ENCODE results near the gene GLRX5.

The GLRX5 gene

DNA sequence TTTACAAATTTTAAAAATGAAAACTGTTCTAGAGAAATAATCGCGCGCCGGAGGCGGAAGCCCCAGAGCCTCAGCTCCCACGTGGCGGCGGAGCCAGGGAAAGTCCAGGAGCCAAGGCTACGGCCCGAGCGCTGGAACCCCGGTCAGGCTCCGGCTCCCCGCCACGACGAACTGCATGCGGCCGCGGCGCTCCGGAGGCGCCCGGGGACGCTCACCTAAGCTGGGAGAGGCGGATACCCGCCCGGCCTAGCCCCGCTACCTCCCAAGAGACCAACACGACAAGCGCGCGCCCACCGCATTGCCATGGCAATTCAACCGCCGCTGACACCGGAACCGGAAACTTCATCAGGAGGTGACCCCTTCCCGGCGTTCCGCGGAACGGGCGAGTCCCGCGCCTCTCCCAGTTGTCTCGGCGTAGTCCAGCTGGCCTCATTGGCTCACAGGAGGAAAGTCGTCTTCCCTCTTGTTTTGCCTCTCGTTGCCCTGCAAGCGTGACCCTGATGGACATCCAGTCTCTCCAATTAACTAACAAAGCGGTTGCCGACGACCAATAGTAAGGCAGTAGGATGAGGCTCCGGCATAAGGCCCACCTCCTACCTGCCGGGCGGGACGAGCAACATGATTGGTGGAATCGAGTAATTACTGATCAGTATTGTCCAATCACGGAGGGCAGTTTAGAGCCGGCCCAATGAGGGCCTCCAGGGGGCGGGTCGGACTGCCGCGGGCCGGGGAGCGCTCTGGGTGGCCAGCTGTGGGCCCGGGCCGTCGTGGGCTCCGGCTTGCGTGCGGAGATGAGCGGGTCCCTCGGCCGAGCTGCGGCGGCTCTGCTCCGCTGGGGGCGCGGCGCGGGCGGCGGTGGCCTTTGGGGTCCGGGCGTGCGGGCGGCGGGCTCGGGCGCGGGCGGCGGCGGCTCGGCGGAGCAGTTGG lies at the start of gene GLRX5:
GLRX5 (plus strand) TSS at position 752 of the 927 bp plus-strand sequence; CDS start at position 792, 40 bp downstream.
- peak; percentile 90 to 96 for DNase-seq (ENCODE audit: low read depth in 2 of 2)

- no peak for DNase-seq (ENCODE audit: low read depth in 2 of 2)
Measured at GRCh38 chr14:95485222-95485819, 49.5 kb upstream of the GLRX5 start.

DNA sequence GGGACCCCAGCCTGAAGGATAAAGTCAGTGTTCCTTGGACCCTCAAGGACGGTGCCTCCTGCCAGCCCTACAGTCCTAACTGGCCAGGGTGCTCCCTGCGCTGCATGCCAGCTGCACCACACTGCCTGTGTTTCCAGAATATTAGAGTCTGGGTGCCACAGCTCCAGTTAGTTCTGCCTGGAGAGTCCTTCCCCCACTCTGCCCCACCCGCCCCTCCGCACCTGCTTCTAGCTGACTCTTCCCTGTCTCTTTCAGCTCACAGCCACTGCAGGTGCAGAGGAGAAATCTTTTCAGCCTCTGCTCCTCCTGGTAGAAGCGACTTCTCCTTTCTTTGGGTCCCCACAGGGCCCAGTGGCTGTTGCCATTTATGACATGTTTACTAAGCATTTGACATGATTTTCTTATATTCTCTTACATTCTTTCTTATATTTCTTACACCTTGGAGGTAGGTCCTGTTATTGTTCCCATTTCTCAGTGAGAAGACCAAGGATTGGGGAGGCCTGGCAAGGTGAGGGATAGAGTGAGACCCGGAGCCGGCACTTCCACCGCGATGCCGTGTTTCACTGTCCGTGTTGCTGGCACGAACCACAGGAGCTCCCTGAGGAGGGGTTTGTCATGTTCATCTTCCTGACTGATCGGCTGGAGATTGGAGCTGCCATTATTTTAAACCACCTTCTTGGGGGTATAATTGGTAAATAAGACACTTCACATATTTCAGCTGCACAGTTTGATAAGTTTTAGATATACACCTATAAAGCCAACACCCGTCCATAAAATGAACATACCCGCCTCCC lies 47.8 kb upstream of the GLRX5 start:
- no peak for DNase-seq (ENCODE audit: low read depth in 2 of 2)

GRCh38 chr14:95487669-95488084 lies 47.2 kb upstream of the GLRX5 start:
- no peak for DNase-seq (ENCODE audit: low read depth in 2 of 2)

DNA sequence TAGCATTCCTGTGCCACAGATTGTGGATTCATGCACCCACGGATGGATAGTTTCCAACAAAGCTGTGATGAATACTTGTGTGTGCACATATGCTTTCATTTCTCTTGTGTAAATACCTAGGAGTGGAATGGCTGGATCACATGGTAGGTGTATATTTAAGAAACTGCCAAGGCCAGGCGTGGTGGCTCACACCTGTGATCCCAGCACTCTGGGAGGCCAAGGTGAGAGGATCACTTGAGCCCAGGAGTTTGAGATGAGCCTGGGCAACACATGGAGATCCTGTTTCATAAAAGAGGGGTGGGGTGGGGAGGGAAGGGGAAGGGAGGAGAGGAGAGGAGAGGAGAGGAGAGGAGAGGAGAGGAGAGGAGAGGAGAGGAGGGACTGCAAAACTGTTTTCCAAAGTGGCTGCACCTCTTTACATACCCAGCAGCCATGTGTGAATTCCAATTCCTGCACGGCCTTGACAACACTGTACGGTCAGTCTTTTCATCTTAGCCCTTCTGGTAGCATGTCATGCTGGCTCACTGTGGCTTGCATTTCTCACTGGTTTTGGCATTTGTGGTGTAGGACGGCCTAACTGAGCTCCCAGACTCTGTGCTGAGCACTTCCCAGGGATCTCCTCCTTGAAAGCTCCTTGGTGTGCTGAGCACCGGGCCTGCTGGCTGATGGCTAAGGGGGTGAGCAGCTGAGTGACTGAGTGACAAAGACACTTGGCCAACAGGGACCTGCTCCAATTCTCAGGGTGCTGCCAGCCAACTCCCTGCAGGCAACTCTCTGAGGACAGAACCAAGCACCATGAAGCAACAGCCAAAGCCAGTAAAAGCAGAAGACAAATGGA lies 46.3 kb upstream of the GLRX5 start:
- DNase-seq (ENCODE audit: low read depth in 2 of 2) = no peak

GRCh38 chr14:95489214-95490137 lies 45.4 kb upstream of the GLRX5 start:
- DNase-seq (ENCODE audit: low read depth in 2 of 2) = no peak

- DNase-seq (ENCODE audit: low read depth in 2 of 2) = no peak
Measured at GRCh38 chr14:95490138-95490509, 44.7 kb upstream of the GLRX5 start.

GRCh38 chr14:95490727-95491451 lies 44.0 kb upstream of the GLRX5 start:
- no peak for DNase-seq (ENCODE audit: low read depth in 2 of 2)

GRCh38 chr14:95491936-95492608 lies 42.8 kb upstream of the GLRX5 start:
- no peak for DNase-seq (ENCODE audit: low read depth in 2 of 2)

DNA sequence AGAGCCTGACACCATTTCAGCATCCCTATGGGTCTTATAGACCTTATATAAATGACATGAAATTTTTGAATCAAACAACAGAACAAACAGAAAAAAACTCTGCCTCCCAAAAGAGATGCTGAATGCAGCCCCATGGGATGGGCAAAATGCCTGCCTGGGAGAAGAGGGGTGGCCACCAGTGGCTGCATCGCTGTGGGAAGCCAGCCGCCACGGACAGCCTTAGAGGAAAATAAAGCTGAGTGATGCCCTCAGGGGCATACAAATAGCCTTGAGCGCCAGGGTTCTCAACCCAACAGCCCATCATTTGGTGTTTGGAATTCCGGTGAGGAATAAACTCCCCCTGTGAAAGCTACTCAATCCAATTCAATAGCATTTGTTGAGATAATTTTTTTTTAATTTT lies 41.3 kb upstream of the GLRX5 start:
- DNase-seq (ENCODE audit: low read depth in 2 of 2) = no peak

GRCh38 chr14:95493976-95494375 lies 40.9 kb upstream of the GLRX5 start:
- no peak for DNase-seq (ENCODE audit: low read depth in 2 of 2)

GRCh38 chr14:95494456-95494855 lies 40.4 kb upstream of the GLRX5 start:
- no peak for DNase-seq (ENCODE audit: low read depth in 2 of 2)

DNA sequence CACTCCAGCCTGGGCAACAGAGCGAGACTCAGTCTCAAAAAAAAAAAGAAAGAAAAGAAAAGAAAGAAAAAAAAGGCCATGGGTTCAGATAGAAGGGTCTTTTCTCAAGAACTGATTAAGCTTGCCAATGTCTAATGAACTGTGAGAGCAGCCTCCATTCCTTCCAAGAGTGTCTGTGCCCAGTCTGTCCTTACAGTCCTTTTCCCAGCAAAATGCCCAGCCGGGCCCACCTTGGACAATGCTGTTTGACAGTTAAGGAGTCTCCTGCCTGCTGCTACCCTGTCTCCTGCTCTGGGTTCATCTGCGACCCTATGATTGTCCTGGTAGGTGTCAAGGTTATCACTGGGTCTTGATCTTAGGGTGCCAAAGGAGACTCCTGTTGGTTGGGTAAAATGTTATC lies 39.8 kb upstream of the GLRX5 start:
- no peak for DNase-seq (ENCODE audit: low read depth in 2 of 2)

DNA sequence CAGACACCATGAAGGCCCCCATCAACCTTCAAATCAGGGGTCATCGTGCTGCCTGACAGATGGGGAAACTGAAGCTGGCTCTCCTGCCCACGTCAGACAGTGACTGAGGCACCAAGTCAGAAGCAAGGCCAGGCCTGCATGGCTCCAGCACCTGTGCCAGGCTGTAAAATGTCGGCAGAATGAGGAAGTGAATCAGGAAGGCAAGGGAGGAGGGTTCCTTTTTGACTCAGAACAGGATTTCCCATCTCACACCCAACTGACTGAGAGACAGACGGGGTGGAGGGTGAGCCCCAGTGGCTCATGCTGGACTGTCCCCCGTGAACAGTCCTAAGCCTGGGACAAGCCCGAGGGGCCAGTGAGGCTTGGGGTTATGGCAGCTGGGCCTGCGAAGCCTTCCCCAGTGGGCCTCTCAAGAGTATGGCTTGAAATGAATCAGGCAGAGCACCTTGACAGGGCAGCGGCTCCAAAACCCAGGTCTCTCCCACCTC lies 39.3 kb upstream of the GLRX5 start:
- DNase-seq (ENCODE audit: low read depth in 2 of 2) = no peak

DNA sequence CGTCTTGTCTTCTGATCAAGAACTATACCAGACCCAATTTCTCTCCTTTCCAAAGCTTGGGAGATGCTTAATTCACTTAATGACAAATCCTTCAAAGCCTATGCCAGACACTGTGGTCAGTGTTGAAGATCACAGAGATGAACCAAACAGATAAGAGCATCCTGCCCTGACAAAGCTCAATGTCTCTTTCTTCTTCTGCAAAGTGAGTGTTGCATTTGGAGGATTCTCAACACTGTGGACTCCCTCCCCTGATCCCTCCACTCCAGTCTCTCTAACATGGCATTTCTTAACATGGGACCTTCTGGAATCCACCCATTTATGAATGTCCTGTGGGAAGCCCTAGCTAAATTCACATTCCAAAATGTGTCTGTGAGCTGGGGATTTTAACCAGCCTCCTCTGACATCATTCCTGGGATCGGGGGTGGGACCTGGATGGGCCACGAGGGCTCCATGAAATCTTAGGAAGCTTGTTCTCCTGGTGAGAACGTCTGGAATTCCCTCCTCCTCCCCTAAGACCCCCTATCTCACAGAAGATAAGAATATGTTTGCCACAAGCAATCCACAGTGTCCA lies 38.7 kb upstream of the GLRX5 start:
- DNase-seq (ENCODE audit: low read depth in 2 of 2) = no peak

DNA sequence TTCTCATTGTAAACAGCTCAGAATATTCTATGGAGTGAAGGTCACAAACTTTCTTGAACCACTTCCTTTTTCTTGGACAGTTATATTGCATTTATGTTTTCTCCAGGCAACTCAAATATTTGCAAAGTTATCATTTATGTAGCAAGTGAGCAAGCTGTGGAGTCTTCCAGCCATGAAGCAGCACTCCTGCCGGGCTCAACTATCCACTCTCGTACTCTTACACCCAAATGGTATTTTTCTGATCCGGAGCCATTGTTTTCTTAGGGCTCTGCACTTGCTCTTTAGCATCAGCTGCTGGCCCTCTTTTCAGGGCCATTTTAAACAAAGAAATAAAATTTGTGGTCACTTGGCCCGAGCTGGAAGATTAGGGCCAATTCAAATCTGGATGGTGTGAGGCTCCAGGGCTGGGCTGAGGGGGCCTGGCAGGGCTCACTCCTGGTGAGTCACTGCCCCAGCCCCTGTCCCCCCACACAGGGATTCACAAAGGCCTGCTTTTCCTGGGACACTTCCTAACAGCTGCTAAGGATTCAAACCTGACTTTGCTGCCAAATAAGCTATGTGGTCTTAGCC lies 38.1 kb upstream of the GLRX5 start:
- no peak for DNase-seq (ENCODE audit: low read depth in 2 of 2)

DNA sequence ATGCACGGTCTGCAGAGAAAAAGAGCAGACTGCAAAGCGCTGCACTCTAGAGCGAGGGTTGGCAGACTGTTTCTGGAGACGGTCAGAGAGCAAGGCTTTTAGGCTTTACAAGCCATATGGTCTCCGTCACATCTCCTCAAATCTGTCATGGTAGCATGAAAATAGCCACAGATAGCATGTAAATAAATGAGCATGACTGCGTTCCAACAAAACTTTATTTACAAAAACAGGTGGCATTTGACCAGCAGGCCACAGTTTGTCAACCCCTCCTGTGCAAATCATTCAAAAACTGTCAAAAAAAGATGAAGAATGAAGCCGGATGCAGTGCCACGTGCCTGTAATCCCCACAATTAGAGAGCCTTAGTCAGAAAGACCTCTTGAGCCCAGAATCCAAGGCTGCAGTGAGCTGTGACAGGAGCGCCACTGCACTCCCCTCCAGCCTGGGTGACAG lies 37.3 kb upstream of the GLRX5 start:
- no peak for DNase-seq (ENCODE audit: low read depth in 2 of 2)

All from stimulated activated CD4-positive, alpha-beta T cell treated with anti-CD3 and anti-CD28 coated beads, Interleukin-1b, Interleukin-23, amount 100 ng/mL, for 1 hour (primary cell).